Measurements from ENCODE around the gene PSIP1.

DNA sequence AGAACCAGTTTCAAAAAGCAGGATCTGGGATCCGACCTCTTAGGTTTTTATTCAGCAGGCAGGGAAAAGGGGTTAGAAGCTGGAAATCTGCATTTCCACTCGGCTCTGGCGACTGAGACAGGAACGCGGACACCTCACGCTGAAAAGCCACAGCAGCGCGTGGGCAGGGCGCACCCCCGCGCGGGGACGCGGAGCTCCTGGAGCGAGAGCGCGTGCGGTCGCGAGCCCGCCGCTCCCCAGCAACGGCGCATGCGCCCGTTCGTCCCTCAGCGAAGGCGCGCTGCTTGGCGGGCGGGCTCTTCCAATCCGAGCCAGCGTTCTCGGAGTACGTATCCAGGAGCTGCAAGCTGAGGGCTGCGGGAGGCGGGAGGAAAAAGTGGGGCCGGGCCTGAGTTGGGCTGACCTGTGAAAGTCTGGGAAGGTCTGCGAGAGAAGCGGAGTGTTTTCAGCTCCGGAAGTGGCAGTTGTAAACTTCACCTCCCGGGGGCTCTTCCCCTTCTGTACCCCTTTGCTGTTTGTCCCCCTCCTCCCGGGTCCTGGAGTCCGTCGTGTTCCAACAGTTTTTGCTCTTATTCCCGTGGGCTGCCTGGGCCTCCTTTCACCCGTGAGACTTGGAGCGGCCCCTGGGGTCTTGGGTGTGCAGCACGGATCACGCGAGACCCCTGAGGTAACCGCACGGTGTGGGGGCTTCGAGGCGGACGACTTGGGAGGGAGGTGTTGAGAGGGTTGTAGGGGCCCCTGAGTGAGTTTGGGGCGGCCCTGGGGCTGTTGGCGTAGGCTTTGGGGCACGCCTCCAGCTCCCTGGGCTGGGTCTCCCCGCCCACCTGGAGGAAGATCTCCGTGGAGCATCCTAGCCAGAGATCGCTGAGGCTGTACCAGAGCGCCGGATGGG, 42.1 kb upstream of the PSIP1 start, which contains the start of gene CCDC171:
- TF ChIP-seq, protein P1, sequence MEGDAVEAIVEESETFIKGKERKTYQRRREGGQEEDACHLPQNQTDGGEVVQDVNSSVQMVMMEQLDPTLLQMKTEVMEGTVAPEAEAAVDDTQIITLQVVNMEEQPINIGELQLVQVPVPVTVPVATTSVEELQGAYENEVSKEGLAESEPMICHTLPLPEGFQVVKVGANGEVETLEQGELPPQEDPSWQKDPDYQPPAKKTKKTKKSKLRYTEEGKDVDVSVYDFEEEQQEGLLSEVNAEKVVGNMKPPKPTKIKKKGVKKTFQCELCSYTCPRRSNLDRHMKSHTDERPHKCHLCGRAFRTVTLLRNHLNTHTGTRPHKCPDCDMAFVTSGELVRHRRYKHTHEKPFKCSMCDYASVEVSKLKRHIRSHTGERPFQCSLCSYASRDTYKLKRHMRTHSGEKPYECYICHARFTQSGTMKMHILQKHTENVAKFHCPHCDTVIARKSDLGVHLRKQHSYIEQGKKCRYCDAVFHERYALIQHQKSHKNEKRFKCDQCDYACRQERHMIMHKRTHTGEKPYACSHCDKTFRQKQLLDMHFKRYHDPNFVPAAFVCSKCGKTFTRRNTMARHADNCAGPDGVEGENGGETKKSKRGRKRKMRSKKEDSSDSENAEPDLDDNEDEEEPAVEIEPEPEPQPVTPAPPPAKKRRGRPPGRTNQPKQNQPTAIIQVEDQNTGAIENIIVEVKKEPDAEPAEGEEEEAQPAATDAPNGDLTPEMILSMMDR (IDR thresholded peaks at IDR 0.05 in 2 of 3, conservative IDR thresholded peaks at IDR 0.05 in 1 of 3; ENCODE audit: insufficient read depth in 2 of 3, low read depth in 1 of 3, low read length in 3 of 3), result no peak
- no peak for TF ChIP-seq POLR2AphosphoS5 (IDR thresholded peaks at IDR 0.05; ENCODE audit: control insufficient read depth, insufficient read depth, low read depth, low read length)
- no peak for TF ChIP-seq ZNF282 (CRISPR knock-in tag; IDR thresholded peaks at IDR 0.05)
- TF ChIP-seq STAT5A (IDR thresholded peaks at IDR 0.05; ENCODE audit: borderline replicate concordance, low read length), result no peak

Data from K562 (cell line).